ENCODE results near the gene CNTNAP5. TPM values are rescaled to one million over a fixed set of nuclear protein-coding genes. Genes with fewer than 3 reads are reported as not detected.

Gene CNTNAP5
- total RNA-seq, 1 donor from 2014 or later = not detected

- H3K27ac Mint-ChIP-seq = no peak overlapping the region
These were observed 533.3 kb downstream of the CNTNAP5 start for GRCh38 chr2:124558277-124558905.

DNA sequence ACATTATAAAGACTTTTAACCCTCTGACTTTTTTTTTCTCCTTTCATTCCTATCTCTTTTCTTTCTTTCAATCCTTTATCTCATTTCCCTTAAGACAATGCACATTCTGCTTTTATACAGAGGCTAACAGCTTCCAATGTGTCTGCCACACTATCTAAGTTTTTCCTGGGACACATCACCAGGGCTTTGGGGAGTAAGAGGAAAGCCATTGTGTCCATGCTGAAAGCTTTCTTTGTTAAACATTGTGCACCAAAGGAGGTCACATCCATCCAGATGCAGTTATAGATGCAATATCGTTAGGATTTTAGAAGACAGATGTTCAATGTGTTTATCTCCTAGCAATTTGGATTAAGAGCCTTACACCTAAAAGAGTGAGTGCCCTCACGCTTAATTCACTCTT, 534.1 kb downstream of the CNTNAP5 start:
- TF ChIP-seq CTCF (IDR thresholded peaks at IDR 0.05) (no peak), EZH2 (IDR thresholded peaks at IDR 0.05) (no peak), EZH2phosphoT487 (IDR thresholded peaks at IDR 0.05) (no peak)
- Histone ChIP-seq H3K4me1 (no peaks in the 10 kb centered on the region), H3F3A (ENCODE audit: low read depth) (no peaks in the 10 kb centered on the region), H3K4me3 (no peak overlapping the region), H3K79me2 (ENCODE audit: low read depth) (no peaks in the 10 kb centered on the region), H2AFZ (replicated peaks) (no peak overlapping the region), H3K27ac (no peak overlapping the region), H4K20me1 (ENCODE audit: low read depth) (no peaks in the 10 kb centered on the region), H3K9ac (no peak overlapping the region), H3K4me2 (no peak overlapping the region), H3K9me3 (ENCODE audit: low read depth) (no peaks in the 10 kb centered on the region), H3K27me3 (no peaks in the 10 kb centered on the region), H3K36me3 (no peaks in the 10 kb centered on the region)
- no peak for DNase-seq (ENCODE audit: low spot score)
- no peaks in the 10 kb centered on the region for H3K9me3 Mint-ChIP-seq
- no peaks in the 10 kb centered on the region for H3K36me3 Mint-ChIP-seq
- peaks cover 22% of the 10 kb centered on the region for H3K4me1 Mint-ChIP-seq
- H3K27me3 Mint-ChIP-seq (ENCODE audit: insufficient read depth, low read depth) = peaks cover 12% of the 10 kb centered on the region
- no peak overlapping the region for H3K4me3 Mint-ChIP-seq
- H3K27ac Mint-ChIP-seq = no peak overlapping the region

More at GRCh38 chr2:124558277-124558905, 533.3 kb downstream of the CNTNAP5 start:
- no peaks in the 10 kb centered on the region for H4K20me1 ChIP-seq (ENCODE audit: low read depth)
- no peaks in the 10 kb centered on the region for H3K79me2 ChIP-seq (ENCODE audit: low read depth)
- H3K36me3 ChIP-seq = no peaks in the 10 kb centered on the region
- no peaks in the 10 kb centered on the region for H3K27me3 ChIP-seq
- no peak overlapping the region for H2AFZ ChIP-seq (replicated peaks)
- TF ChIP-seq EZH2phosphoT487 (IDR thresholded peaks at IDR 0.05) = no peak
- no peak for TF ChIP-seq CTCF (IDR thresholded peaks at IDR 0.05)
- TF ChIP-seq EZH2 (IDR thresholded peaks at IDR 0.05) = no peak
- no peak overlapping the region for H3K9ac ChIP-seq
- no peak for DNase-seq (ENCODE audit: low spot score)
- no peaks in the 10 kb centered on the region for H3K9me3 ChIP-seq (ENCODE audit: low read depth)
- peaks cover 12% of the 10 kb centered on the region for H3K27me3 Mint-ChIP-seq (ENCODE audit: insufficient read depth, low read depth)
- no peak overlapping the region for H3K4me3 ChIP-seq
- H3K4me1 Mint-ChIP-seq = peaks cover 25% of the 10 kb centered on the region
- no peak overlapping the region for H3K4me3 Mint-ChIP-seq
- H3K4me1 ChIP-seq = no peaks in the 10 kb centered on the region
- H3K27ac ChIP-seq = no peak overlapping the region
- no peaks in the 10 kb centered on the region for H3K9me3 Mint-ChIP-seq
- H3K4me2 ChIP-seq = no peak overlapping the region
- no peaks in the 10 kb centered on the region for H3K36me3 Mint-ChIP-seq
- no peaks in the 10 kb centered on the region for H3F3A ChIP-seq (ENCODE audit: low read depth)

DNA sequence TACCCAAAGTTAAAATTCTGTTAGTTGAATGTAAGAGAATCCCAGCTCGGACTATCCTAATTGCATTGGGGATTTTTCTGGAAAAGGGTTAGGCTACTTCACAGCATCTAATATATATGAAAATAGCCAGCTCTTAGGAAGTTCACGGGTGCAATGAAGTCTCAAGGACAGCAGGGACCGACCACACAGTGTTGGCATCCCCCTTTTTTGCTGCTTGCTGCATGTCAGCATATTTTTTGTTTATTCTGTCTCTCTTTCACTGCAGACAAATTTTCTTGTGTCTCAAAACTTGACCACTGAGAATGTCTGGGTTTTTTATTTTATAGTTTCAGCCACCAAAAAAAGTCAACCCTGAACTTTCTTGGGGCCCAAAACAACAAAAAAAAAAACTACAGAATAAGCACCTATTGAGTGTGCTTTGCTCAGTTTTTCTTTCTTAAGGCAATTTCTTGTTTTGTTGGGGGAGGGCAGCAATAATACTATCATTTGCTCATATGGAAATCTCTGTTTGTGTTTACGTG, 535.6 kb downstream of the CNTNAP5 start:
- Histone ChIP-seq H3K4me1 (no peaks in the 10 kb centered on the region), H3K4me2 (no peak overlapping the region), H3K4me3 (no peak overlapping the region), H3K79me2 (ENCODE audit: low read depth) (no peaks in the 10 kb centered on the region), H3K27ac (no peak overlapping the region), H4K20me1 (ENCODE audit: low read depth) (no peaks in the 10 kb centered on the region), H3K9ac (no peak overlapping the region), H2AFZ (replicated peaks) (no peak overlapping the region), H3K27me3 (no peaks in the 10 kb centered on the region), H3K36me3 (no peaks in the 10 kb centered on the region), H3F3A (ENCODE audit: low read depth) (no peaks in the 10 kb centered on the region), H3K9me3 (ENCODE audit: low read depth) (no peaks in the 10 kb centered on the region)
- TF ChIP-seq EZH2 (IDR thresholded peaks at IDR 0.05) (no peak), CTCF (IDR thresholded peaks at IDR 0.05) (no peak), EZH2phosphoT487 (IDR thresholded peaks at IDR 0.05) (no peak)
- Mint-ChIP-seq H3K4me1 (peaks cover 22% of the 10 kb centered on the region), H3K4me3 (no peak overlapping the region), H3K9me3 (no peaks in the 10 kb centered on the region), H3K36me3 (no peaks in the 10 kb centered on the region), H3K27ac (no peak overlapping the region), H3K27me3 (ENCODE audit: insufficient read depth, low read depth) (peaks cover 12% of the 10 kb centered on the region)
- DNase-seq (ENCODE audit: low spot score) = no peak
